Astrocyte (in vitro differentiated cells and primary cell): ENCODE measurements around the gene ETV6. TPM values are rescaled to one million over a fixed set of nuclear protein-coding genes. Genes with fewer than 3 reads are reported as not detected.

Experiments
- DNase-seq: peaks from one replicate; pipeline ENCODE4 v3.0.0-alpha.2; 2010; ENCODE audit warnings: low read depth
- FAIRE-seq: peaks from 2 replicates; lab custom pipeline; 2011; peaks lifted over from hg19 to GRCh38; lab: Jason Lieb, UNC
- H2AFZ ChIP-seq: 2 replicates; pipeline ENCODE4 v1.6.0; 2012; ENCODE audit warnings: low read depth, low read length, inconsistent platforms
- H3K27ac ChIP-seq: 2 replicates; pipeline ENCODE4 v1.5.1; 2011; ENCODE audit warnings: low read depth, low read length, inconsistent platforms
- H3K27me3 ChIP-seq: 2 replicates; pipeline ENCODE4 v1.6.0; 2011; ENCODE audit warnings: low read length, inconsistent platforms; ENCODE audit not compliant: insufficient read depth
- H3K36me3 ChIP-seq: 2 replicates; pipeline ENCODE4 v1.5.1; 2011; ENCODE audit warnings: low read length, inconsistent platforms; ENCODE audit not compliant: insufficient read depth
- H3K4me1 ChIP-seq: 2 replicates; pipeline ENCODE4 v1.5.1; 2011; ENCODE audit warnings: low read length, inconsistent platforms; ENCODE audit not compliant: insufficient read depth
- H3K4me2 ChIP-seq: 2 replicates; pipeline ENCODE4 v1.6.0; 2012; ENCODE audit warnings: low read length, inconsistent platforms
- H3K4me3 ChIP-seq: 2 replicates; pipeline ENCODE4 v1.5.1; 2011; ENCODE audit warnings: low read depth, mild to moderate bottlenecking, low read length, inconsistent platforms; ENCODE audit not compliant: insufficient read depth
- H3K79me2 ChIP-seq: 2 replicates; pipeline ENCODE4 v1.6.0; 2012; ENCODE audit warnings: mild to moderate bottlenecking, low read length, inconsistent platforms; ENCODE audit not compliant: insufficient read depth
- H3K9ac ChIP-seq: 2 replicates; pipeline ENCODE4 v1.6.0; 2012; ENCODE audit warnings: mild to moderate bottlenecking, low read length, inconsistent platforms
- H3K9me3 ChIP-seq: 2 replicates; pipeline ENCODE4 v1.5.1; 2012; ENCODE audit warnings: low read depth, mild to moderate bottlenecking, low read length, inconsistent platforms; ENCODE audit not compliant: insufficient read depth
- H4K20me1 ChIP-seq: 2 replicates; pipeline ENCODE4 v1.6.0; 2012; ENCODE audit warnings: low read length, inconsistent platforms; ENCODE audit not compliant: insufficient read depth
- H3K27ac Mint-ChIP-seq: one replicate; pipeline ENCODE4 v1.8.0; 2021; ENCODE audit warnings: mild to moderate bottlenecking, mixed read lengths; ENCODE audit not compliant: unreplicated experiment
- H3K27me3 Mint-ChIP-seq: one replicate; pipeline ENCODE4 v1.8.0; 2021; ENCODE audit warnings: low read depth, mixed read lengths; ENCODE audit not compliant: unreplicated experiment
- H3K36me3 Mint-ChIP-seq: one replicate; pipeline ENCODE4 v1.8.0; 2021; ENCODE audit warnings: low read depth, mixed read lengths; ENCODE audit not compliant: unreplicated experiment
- H3K4me1 Mint-ChIP-seq: one replicate; pipeline ENCODE4 v1.8.0; 2021; ENCODE audit warnings: low read depth, mixed read lengths; ENCODE audit not compliant: unreplicated experiment
- H3K4me3 Mint-ChIP-seq: one replicate; pipeline ENCODE4 v1.8.0; 2021; ENCODE audit warnings: mild to moderate bottlenecking, moderate library complexity, mixed read lengths; ENCODE audit not compliant: unreplicated experiment
- H3K9me3 Mint-ChIP-seq: one replicate; pipeline ENCODE4 v1.8.0; 2021; ENCODE audit warnings: mild to moderate bottlenecking, mixed read lengths; ENCODE audit not compliant: unreplicated experiment
- CTCF ChIP-seq: IDR thresholded peaks from 2 replicates; pipeline ENCODE4 v1.5.1; 2011; ENCODE audit warnings: low read depth, mild to moderate bottlenecking, inconsistent platforms, low read length, moderate library complexity; ENCODE audit not compliant: insufficient read depth
- EZH2 ChIP-seq: IDR thresholded peaks from 2 replicates; pipeline ENCODE4 v1.6.1; 2012; ENCODE audit warnings: mild to moderate bottlenecking, low read length, inconsistent platforms; ENCODE audit not compliant: insufficient read depth
- total RNA-seq: library from RNA; stranded (reverse); gene quantifications from 2 replicates; pipeline ENCODE4 v1.2.1, GENCODE V29; 2021

The ETV6 gene
- total RNA-seq, 1 donor from 2014 or later: 41.2 TPM

- no peaks in the 10 kb centered on the region for H3K9me3 ChIP-seq
- H3K4me3 ChIP-seq: no peak overlapping the region
- H3K27me3 ChIP-seq: no peaks in the 10 kb centered on the region
- H3K9ac ChIP-seq: no peak overlapping the region
- no peak overlapping the region for H2AFZ ChIP-seq
- FAIRE-seq (no peak), DNase-seq (peak; percentile 96)
- H3K27ac Mint-ChIP-seq: peak overlapping the region; percentile 75
- peaks cover 35% of the 10 kb centered on the region for H3K4me1 ChIP-seq
- H3K27ac ChIP-seq: no peak overlapping the region
- TF ChIP-seq EZH2: no peak
- H3K27me3 Mint-ChIP-seq: no peaks in the 10 kb centered on the region
- H3K4me2 ChIP-seq: peak overlapping the region; percentile 52
- peaks cover 80% of the 10 kb centered on the region for H3K79me2 ChIP-seq
- H3K4me1 Mint-ChIP-seq: peaks cover 76% of the 10 kb centered on the region
- peaks cover 16% of the 10 kb centered on the region for H3K36me3 Mint-ChIP-seq
- no peak overlapping the region for H3K4me3 Mint-ChIP-seq
- no peaks in the 10 kb centered on the region for H3K9me3 Mint-ChIP-seq
- no peaks in the 10 kb centered on the region for H3K36me3 ChIP-seq
- H4K20me1 ChIP-seq: peaks cover 6% of the 10 kb centered on the region
These were observed 74.5 kb downstream of the ETV6 start for GRCh38 chr12:11723993-11724392.

- Mint-ChIP-seq H3K4me3 (no peak overlapping the region), H3K36me3 (peaks cover 20% of the 10 kb centered on the region), H3K27ac (no peak overlapping the region), H3K9me3 (no peaks in the 10 kb centered on the region), H3K4me1 (peaks cover 76% of the 10 kb centered on the region), H3K27me3 (no peaks in the 10 kb centered on the region)
- DNase-seq (peak; percentile 86), FAIRE-seq (no peak)
- H3K4me3 ChIP-seq: no peak overlapping the region
- H3K27ac ChIP-seq: peak overlapping the region; percentile 2
- TF ChIP-seq EZH2: no peak
- no peak for TF ChIP-seq CTCF
- H3K27me3 ChIP-seq: no peaks in the 10 kb centered on the region
- H2AFZ ChIP-seq: no peak overlapping the region
- peaks cover 89% of the 10 kb centered on the region for H3K79me2 ChIP-seq
- peak overlapping the region; percentile 52 for H3K4me2 ChIP-seq
- H3K4me1 ChIP-seq: peaks cover 26% of the 10 kb centered on the region
- H3K36me3 ChIP-seq: no peaks in the 10 kb centered on the region
- no peak overlapping the region for H3K9ac ChIP-seq
- H4K20me1 ChIP-seq: peaks cover 6% of the 10 kb centered on the region
- no peaks in the 10 kb centered on the region for H3K9me3 ChIP-seq
These were observed 75.4 kb downstream of the ETV6 start for GRCh38 chr12:11724888-11725311.

GRCh38 chr12:11725686-11726085 lies 76.2 kb downstream of the ETV6 start:
- H3K36me3 ChIP-seq: no peaks in the 10 kb centered on the region
- peaks cover 6% of the 10 kb centered on the region for H4K20me1 ChIP-seq
- peaks cover 20% of the 10 kb centered on the region for H3K36me3 Mint-ChIP-seq
- peaks cover 22% of the 10 kb centered on the region for H3K4me1 ChIP-seq
- H3K27me3 Mint-ChIP-seq: no peaks in the 10 kb centered on the region
- TF ChIP-seq EZH2 (no peak), CTCF (no peak)
- peak overlapping the region; percentile 7 for H3K27ac ChIP-seq
- no peak overlapping the region for H3K4me3 Mint-ChIP-seq
- H3K27me3 ChIP-seq: no peaks in the 10 kb centered on the region
- peaks cover 92% of the 10 kb centered on the region for H3K79me2 ChIP-seq
- H3K4me2 ChIP-seq: no peak overlapping the region
- H3K9me3 ChIP-seq: no peaks in the 10 kb centered on the region
- peak overlapping the region; percentile 87 for H3K27ac Mint-ChIP-seq
- no peaks in the 10 kb centered on the region for H3K9me3 Mint-ChIP-seq
- no peak overlapping the region for H3K9ac ChIP-seq
- no peak overlapping the region for H3K4me3 ChIP-seq
- FAIRE-seq (no peak), DNase-seq (no peak)
- no peak overlapping the region for H2AFZ ChIP-seq
- peaks cover 71% of the 10 kb centered on the region for H3K4me1 Mint-ChIP-seq
